Measurements from ENCODE around the gene PKN2.

The PKN2 gene

GRCh38 chr1:88683541-88684481, at the start of gene PKN2:
Gene PKN2, plus strand, starts transcription at chr1:88684273. Its CDS starts 308 bp downstream, at chr1:88684581.
- peak; percentile 97 to 98 for DNase-seq (ENCODE audit: low read depth in 2 of 2)

- DNase-seq (ENCODE audit: low read depth in 2 of 2), result no peak
Measured at GRCh38 chr1:88634538-88634937, 49.5 kb upstream of the PKN2 start.

GRCh38 chr1:88640060-88640459, 44.0 kb upstream of the PKN2 start:
- DNase-seq (ENCODE audit: low read depth in 2 of 2), result no peak

- DNase-seq (ENCODE audit: low read depth in 2 of 2), result no peak
Measured at GRCh38 chr1:88645886-88646285, 38.2 kb upstream of the PKN2 start.

- DNase-seq (ENCODE audit: low read depth in 2 of 2), result no peak
Measured at GRCh38 chr1:88646476-88647248, 37.4 kb upstream of the PKN2 start.

GRCh38 chr1:88647249-88647645, 36.8 kb upstream of the PKN2 start:
- DNase-seq (ENCODE audit: low read depth in 2 of 2), result no peak

GRCh38 chr1:88647749-88648415, 36.2 kb upstream of the PKN2 start:
- no peak for DNase-seq (ENCODE audit: low read depth in 2 of 2)

- no peak for DNase-seq (ENCODE audit: low read depth in 2 of 2)
Measured at GRCh38 chr1:88648706-88649105, 35.4 kb upstream of the PKN2 start.

- no peak for DNase-seq (ENCODE audit: low read depth in 2 of 2)
Measured at GRCh38 chr1:88649932-88650331, 34.1 kb upstream of the PKN2 start.

GRCh38 chr1:88650676-88651418, 33.2 kb upstream of the PKN2 start:
- DNase-seq (ENCODE audit: low read depth in 2 of 2), result no peak

- DNase-seq (ENCODE audit: low read depth in 2 of 2), result no peak
Measured at GRCh38 chr1:88655140-88655539, 28.9 kb upstream of the PKN2 start.

GRCh38 chr1:88655685-88656299, 28.3 kb upstream of the PKN2 start:
- DNase-seq (ENCODE audit: low read depth in 2 of 2), result peak in 1 of 2 experiments; percentile 5

- no peak for DNase-seq (ENCODE audit: low read depth in 2 of 2)
Measured at GRCh38 chr1:88658419-88658818, 25.7 kb upstream of the PKN2 start.

GRCh38 chr1:88659552-88659951, 24.5 kb upstream of the PKN2 start:
- no peak for DNase-seq (ENCODE audit: low read depth in 2 of 2)

GRCh38 chr1:88661188-88661587, 22.9 kb upstream of the PKN2 start:
- DNase-seq (ENCODE audit: low read depth in 2 of 2), result no peak

- DNase-seq (ENCODE audit: low read depth in 2 of 2), result no peak
Measured at GRCh38 chr1:88661951-88662699, 21.9 kb upstream of the PKN2 start.

- DNase-seq (ENCODE audit: low read depth in 2 of 2), result no peak
Measured at GRCh38 chr1:88662723-88663122, 21.4 kb upstream of the PKN2 start.

- DNase-seq (ENCODE audit: low read depth in 2 of 2), result no peak
Measured at GRCh38 chr1:88668405-88668804, 15.7 kb upstream of the PKN2 start.

GRCh38 chr1:88670462-88670861, 13.6 kb upstream of the PKN2 start:
- no peak for DNase-seq (ENCODE audit: low read depth in 2 of 2)

- DNase-seq (ENCODE audit: low read depth in 2 of 2), result no peak
Measured at GRCh38 chr1:88673446-88673845, 10.6 kb upstream of the PKN2 start.
